Esophagus muscularis mucosa (tissue), 4 donors: ENCODE results near the gene TAF3. TPM values are rescaled to one million over a fixed set of nuclear protein-coding genes. Genes with fewer than 3 reads are reported as not detected.

ENCODE experiments used
- DNase-seq: peaks from one replicate; pipeline ENCODE4 v3.0.0-alpha.2; 2017; ENCODE audit errors: extremely low spot score
- H3K27ac ChIP-seq, 4 donors: fragments of 200-600 bp; sonication (generic); replicated peaks in 1 of 4; 1 replicate in 3 of 4; 2 replicates in 1 of 4; pipeline ENCODE4 v1.5.1; 2016 to 2019; ENCODE audit warnings: mild to moderate bottlenecking in 1 of 4
- H3K27me3 ChIP-seq, 4 donors: fragments of 200-600 bp; sonication (generic); one replicate each; pipeline versions ENCODE4 v1.5.1 to v1.6.0; 2016 to 2019
- H3K36me3 ChIP-seq, 4 donors: fragments of 200-600 bp; sonication (generic); one replicate each; pipeline ENCODE4 v1.5.1; 2016 to 2019
- H3K4me1 ChIP-seq, 4 donors: fragments of 200-600 bp; sonication (generic); one replicate each; pipeline ENCODE4 v1.5.1; 2016 to 2019
- H3K4me3 ChIP-seq, 4 donors: fragments of 200-600 bp; sonication (generic); 1 replicate in 2 of 4; 2 replicates in 2 of 4; pipeline ENCODE4 v1.5.1; 2016 to 2019; ENCODE audit warnings: mild to moderate bottlenecking in 4 of 4, moderate library complexity in 1 of 4
- H3K9me3 ChIP-seq, 4 donors: fragments of 200-600 bp; sonication (generic); 1 replicate in 3 of 4; 2 replicates in 1 of 4; pipeline ENCODE4 v1.5.1; 2016 to 2019
- CTCF ChIP-seq, 3 experiments: fragments of 200-600 bp in 2 of 3; fragments of 450-650 bp in 1 of 3; sonication (generic) in 2 of 3; IDR thresholded peaks; one replicate each; pipeline ENCODE4 v1.5.1; 2017 to 2019; ENCODE audit warnings: antibody characterized with exemption in 3 of 3, mild to moderate bottlenecking in 2 of 3, moderate library complexity in 1 of 3
- EP300 ChIP-seq: sonication (generic); formaldehyde crosslinking; IDR thresholded peaks from one replicate; pipeline ENCODE4 v1.6.1; 2017; ENCODE audit warnings: antibody characterized with exemption
- POLR2A ChIP-seq: fragments of 450-650 bp; IDR thresholded peaks from one replicate; pipeline ENCODE4 v1.6.1; 2017; ENCODE audit warnings: antibody characterized with exemption, moderate library complexity, mild to moderate bottlenecking, low read depth
- POLR2AphosphoS5 ChIP-seq, 2 donors: sonication (generic); formaldehyde crosslinking; IDR thresholded peaks; one replicate each; pipeline ENCODE4 v1.6.1; 2017; ENCODE audit warnings: antibody characterized with exemption in 2 of 2
- WGBS: methylation state at CpG from one replicate; pipeline ENCODE4 v1.1.5; 2018; 5-methylcytosine and 5-hydroxymethylcytosine counted together
- intact Hi-C: fragments of 100-400 bp; cut with DNase I; formaldehyde crosslinking; loops from one replicate; pipeline ENCODE4 v1.15.1; 2023
- total RNA-seq, 4 donors: library from RNA; depleted of rRNA; stranded (reverse); fragments of >200 nt; gene quantifications; one replicate each; pipeline versions ENCODE4 v1.1.0 to v1.2.1, GENCODE V29; 2016

The TAF3 gene
- total RNA-seq, 4 donors from 2014 or later, result 8.8 to 11.2 (median 10.7) TPM

GRCh38 chr10:8044908-8045725 lies 226.8 kb downstream of the TAF3 start:
- TF ChIP-seq POLR2A, result no peak
- no peak for TF ChIP-seq CTCF (IDR thresholded peaks at IDR 0.05)
- TF ChIP-seq POLR2AphosphoS5 (IDR thresholded peaks at IDR 0.05), result no peak
- no peak for TF ChIP-seq EP300
- intact Hi-C loops, result no loop called here
- Histone ChIP-seq H3K4me3 (peak overlapping the region; percentile 22 to 52 (median 34)), H3K9me3 (no peaks in the 10 kb centered on the region), H3K4me1 (peaks cover 33 to 63% (median 49%) of the 10 kb centered on the region in 4 donors), H3K36me3 (no peaks in the 10 kb centered on the region), H3K27ac (no peak overlapping the region), H3K27me3 (peaks cover 15 to 100% (median 95%) of the 10 kb centered on the region in 4 donors)
- WGBS, result 6% methylated on average over 32 of the region's 32 CpGs
- DNase-seq, result no peak

GRCh38 chr10:8045726-8046494 lies 227.6 kb downstream of the TAF3 start:
- H3K4me3 ChIP-seq, result peak overlapping the region in 3 of 4 donors; percentile 32 to 52 (median 35)
- no peaks in the 10 kb centered on the region for H3K36me3 ChIP-seq
- H3K4me1 ChIP-seq, result peaks cover 41 to 71% (median 57%) of the 10 kb centered on the region in 4 donors
- intact Hi-C loops, result no loop called here
- TF ChIP-seq POLR2AphosphoS5 (IDR thresholded peaks at IDR 0.05) (no peak), POLR2A (no peak), CTCF (IDR thresholded peaks at IDR 0.05) (no peak), EP300 (no peak)
- H3K27ac ChIP-seq, result no peak overlapping the region
- 9% methylated on average over 17 of the region's 17 CpGs for WGBS
- peaks cover 22 to 100% (median 96%) of the 10 kb centered on the region in 4 donors for H3K27me3 ChIP-seq
- DNase-seq, result no peak
- H3K9me3 ChIP-seq, result no peaks in the 10 kb centered on the region

GRCh38 chr10:8047452-8048280 lies 229.4 kb downstream of the TAF3 start:
- Histone ChIP-seq H3K4me1 (peaks cover 58 to 86% (median 74%) of the 10 kb centered on the region in 4 donors), H3K36me3 (no peaks in the 10 kb centered on the region), H3K9me3 (no peaks in the 10 kb centered on the region), H3K4me3 (no peak overlapping the region), H3K27ac (no peak overlapping the region), H3K27me3 (peaks cover 22 to 100% (median 97%) of the 10 kb centered on the region in 4 donors)
- WGBS, result 2% methylated on average over 13 of the region's 30 CpGs
- no peak for DNase-seq
- no peak for TF ChIP-seq EP300
- TF ChIP-seq CTCF (IDR thresholded peaks at IDR 0.05), result no peak
- TF ChIP-seq POLR2A, result no peak
- TF ChIP-seq POLR2AphosphoS5 (IDR thresholded peaks at IDR 0.05), result no peak
- intact Hi-C loops, result no loop called here

- Histone ChIP-seq H3K4me1 (peaks cover 61 to 86% (median 75%) of the 10 kb centered on the region in 4 donors), H3K9me3 (no peaks in the 10 kb centered on the region), H3K4me3 (no peak overlapping the region), H3K27ac (no peak overlapping the region), H3K36me3 (no peaks in the 10 kb centered on the region), H3K27me3 (peaks cover 22 to 100% (median 97%) of the 10 kb centered on the region in 4 donors)
- intact Hi-C loops, result no loop called here
- DNase-seq, result no peak
- 10% methylated on average over 27 of the region's 29 CpGs for WGBS
- TF ChIP-seq POLR2AphosphoS5 (IDR thresholded peaks at IDR 0.05) (no peak), EP300 (no peak), CTCF (IDR thresholded peaks at IDR 0.05) (no peak), POLR2A (no peak)
These were observed 230.1 kb downstream of the TAF3 start for GRCh38 chr10:8048281-8049008.
